ENCODE measurements around the gene VCL. TPM values are rescaled to one million over a fixed set of nuclear protein-coding genes. Genes with fewer than 3 reads are reported as not detected.

Gene VCL
- total and polyA plus RNA-seq, 9 of the 15 experiments (the other 6 are each of a cell fraction or from before 2014, with no cell fraction given): 29.8 to 186 (median 76.4) TPM

GRCh38 chr10:74097776-74098175 lies 99.9 kb downstream of the VCL start:
- H3K27ac ChIP-seq (ENCODE audit: extremely low read depth, low read depth, low read length): no peak overlapping the region
- H3K4me3 ChIP-seq: no peak overlapping the region
- no peak for DNase-seq (ENCODE audit: extremely low read depth in 1 of 4, low spot score in 3 of 4)
- 85% methylated on average over 9 of the region's 9 CpGs for WGBS (ENCODE audit: insufficient coverage, low coverage, missing lambda C conversion rate)
- H3K4me2 ChIP-seq (ENCODE audit: insufficient read depth, low read length): no peak overlapping the region
- in situ Hi-C loops (cut with MboI) (no loop called here), intact Hi-C loops (cut with micrococcal nuclease) (no loop called here)
- no peaks in the 10 kb centered on the region for H3K9me3 ChIP-seq (replicated peaks; ENCODE audit: control insufficient read depth, insufficient read depth, low read depth, low read length)
- TF ChIP-seq RBM22 (IDR thresholded peaks at IDR 0.05; ENCODE audit: low read depth, low read length, poor library complexity, severe bottlenecking) (peak; percentile 59), OTX1 (CRISPR knock-in tag; IDR thresholded peaks at IDR 0.05) (no peak), KLF10 (CRISPR knock-in tag; IDR thresholded peaks at IDR 0.05) (no peak), SP2 (IDR thresholded peaks at IDR 0.05; ENCODE audit: extremely low read depth, low read depth, low read length, poor library complexity, severe bottlenecking) (no peak), ZNF592 (IDR thresholded peaks at IDR 0.05) (no peak), SRSF7 (optimal IDR thresholded peaks at IDR 0.05; ENCODE audit: low read depth, low read length) (no peak), ZNF644 (tag; IDR thresholded peaks at IDR 0.05; ENCODE audit: low read depth) (no peak)
- no peak for FAIRE-seq
- ATAC-seq: no peak
- no peaks in the 10 kb centered on the region for H3K4me1 ChIP-seq (replicated peaks in 1 of 2; ENCODE audit: control insufficient read depth in 2 of 2, insufficient read depth in 2 of 2, low read length in 2 of 2)
- no peaks in the 10 kb centered on the region for H3K9me1 ChIP-seq (ENCODE audit: control insufficient read depth, insufficient read depth, low read length)
- ChIA-PET CTCF (ENCODE audit: low intra/inter-chr PET ratio) (no interaction called here), POLR2A (interaction anchor here (0.6 to 3.5 kb wide), 5 partner anchors 8 to 1735 kb away, joined by 3 to 16 read pairs (median 4); no protein-coding TSS in a partner anchor)
- no peaks in the 10 kb centered on the region for H3K27me3 ChIP-seq (ENCODE audit: control insufficient read depth in 2 of 2, insufficient read depth in 2 of 2, low read length in 2 of 2)
- no peaks in the 10 kb centered on the region for H3K79me2 ChIP-seq (ENCODE audit: control insufficient read depth, insufficient read depth, low read length)
- no TSS peak for BruUV-seq (replicated peaks)
- H3K36me3 ChIP-seq (ENCODE audit: control insufficient read depth, insufficient read depth, low read length): peaks cover 94% of the 10 kb centered on the region
- no peaks in the 10 kb centered on the region for H4K20me1 ChIP-seq (replicated peaks; ENCODE audit: control insufficient read depth, insufficient read depth, low read length)
- H2AFZ ChIP-seq (ENCODE audit: low read depth, low read length): no peak overlapping the region
- no peak overlapping the region for H3K9ac ChIP-seq (ENCODE audit: insufficient read depth in 1 of 2, low read depth in 2 of 2, low read length in 2 of 2)

All from K562 (cell line).